Vagina (tissue), 2 donors: ENCODE measurements around the gene FLRT1. TPM values are rescaled to one million over a fixed set of nuclear protein-coding genes. Genes with fewer than 3 reads are reported as not detected.

Experiments
- DNase-seq, 2 donors: peaks; one replicate each; pipeline ENCODE4 v3.0.0-alpha.2; 2017; ENCODE audit errors: extremely low spot score in 2 of 2
- H3K27ac ChIP-seq: fragments of 200-600 bp; sonication (generic); one replicate; pipeline ENCODE4 v1.5.1; 2019
- H3K27me3 ChIP-seq: fragments of 200-600 bp; sonication (generic); one replicate; pipeline ENCODE4 v1.5.1; 2019
- H3K36me3 ChIP-seq, 2 donors: fragments of 200-600 bp; sonication (generic); one replicate each; pipeline ENCODE4 v1.5.1; 2017 to 2019
- H3K4me1 ChIP-seq: fragments of 200-600 bp; sonication (generic); one replicate; pipeline ENCODE4 v1.5.1; 2019
- H3K4me3 ChIP-seq, 2 donors: fragments of 200-600 bp; sonication (generic); 1 replicate in 1 of 2; 2 replicates in 1 of 2; pipeline ENCODE4 v1.5.1; 2016 to 2019
- H3K9me3 ChIP-seq: fragments of 200-600 bp; sonication (generic); one replicate; pipeline ENCODE4 v1.5.1; 2019
- POLR2A ChIP-seq, 2 donors: fragments of 450-650 bp; IDR thresholded peaks; one replicate each; pipeline ENCODE4 v1.6.1; 2017; ENCODE audit warnings: antibody characterized with exemption in 2 of 2, mild to moderate bottlenecking in 2 of 2, moderate library complexity in 2 of 2
- POLR2AphosphoS5 ChIP-seq, 2 donors: sonication (generic); formaldehyde crosslinking; IDR thresholded peaks; one replicate each; pipeline ENCODE4 v1.9.0; 2017; ENCODE audit warnings: antibody characterized with exemption in 2 of 2, mild to moderate bottlenecking in 2 of 2, low read depth in 1 of 2; ENCODE audit not compliant: insufficient read depth in 1 of 2
- intact Hi-C: fragments of 100-400 bp; cut with DNase I; formaldehyde crosslinking; loops from one replicate; pipeline ENCODE4 v1.15.1; 2023
- total RNA-seq: library from RNA; depleted of rRNA; stranded (reverse); fragments of >200 nt; gene quantifications from one replicate; pipeline ENCODE4 v1.2.3, GENCODE V29; 2016
- TF ChIP-seq, protein P1 (sequence below), 3 experiments: fragments of 450-650 bp in 2 of 3; fragments of 200-600 bp in 1 of 3; sonication (generic) in 1 of 3; IDR thresholded peaks; one replicate each; pipeline ENCODE4 v1.5.1; 2017 to 2019; ENCODE audit warnings: antibody characterized with exemption in 3 of 3, mild to moderate bottlenecking in 2 of 3, moderate library complexity in 2 of 3

The FLRT1 gene
- total RNA-seq, 1 donor from 2014 or later: 0.49 TPM

DNA sequence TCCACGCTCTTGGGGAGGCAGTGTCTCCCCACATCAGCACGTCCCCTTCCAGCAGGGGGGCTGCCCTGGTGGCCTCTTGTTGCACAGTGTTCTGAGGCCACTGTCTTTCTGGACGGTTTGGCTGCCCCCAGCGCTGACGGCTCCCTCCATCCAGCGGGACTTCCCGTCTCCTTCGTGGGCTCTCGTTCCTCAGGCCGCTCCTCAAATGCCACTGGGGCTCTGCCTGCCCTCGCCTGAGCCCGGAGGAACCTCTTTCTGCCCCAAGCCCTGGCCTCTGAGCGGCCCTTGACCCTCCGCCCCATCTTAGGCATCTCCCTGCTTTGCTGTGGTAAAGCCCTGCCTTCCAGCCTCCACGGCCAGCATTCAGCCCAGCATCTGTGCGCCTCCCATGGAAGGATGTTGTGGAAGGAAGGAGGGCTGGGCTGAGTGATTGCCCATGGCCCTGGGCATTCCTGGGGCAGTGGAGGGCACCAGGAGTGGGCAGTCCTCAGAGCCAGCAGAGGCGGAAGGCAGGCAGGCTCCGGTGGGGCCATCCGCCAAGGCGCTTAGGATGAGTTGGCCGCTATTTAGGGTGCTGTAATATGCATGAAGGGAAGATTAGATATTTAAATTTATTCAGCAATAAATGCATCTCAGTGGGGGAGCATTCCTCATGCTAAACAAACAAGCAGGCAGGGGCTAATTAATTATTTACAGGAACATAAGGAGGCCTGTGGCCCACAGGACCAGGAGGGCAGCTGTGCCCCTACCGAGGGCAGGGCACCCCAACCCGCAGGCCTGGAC lies 31.7 kb upstream of the FLRT1 start:
- intact Hi-C loops: no loop called here
- Histone ChIP-seq H3K27me3 (no peaks in the 10 kb centered on the region), H3K36me3 (no peaks in the 10 kb centered on the region), H3K27ac (no peak overlapping the region), H3K9me3 (no peaks in the 10 kb centered on the region), H3K4me3 (no peak overlapping the region), H3K4me1 (peaks cover 52% of the 10 kb centered on the region)
- no peak for DNase-seq
- TF ChIP-seq POLR2AphosphoS5 (IDR thresholded peaks at IDR 0.05; ENCODE audit: insufficient read depth in 1 of 2, low read depth in 1 of 2): no peak
- TF ChIP-seq, protein P1, sequence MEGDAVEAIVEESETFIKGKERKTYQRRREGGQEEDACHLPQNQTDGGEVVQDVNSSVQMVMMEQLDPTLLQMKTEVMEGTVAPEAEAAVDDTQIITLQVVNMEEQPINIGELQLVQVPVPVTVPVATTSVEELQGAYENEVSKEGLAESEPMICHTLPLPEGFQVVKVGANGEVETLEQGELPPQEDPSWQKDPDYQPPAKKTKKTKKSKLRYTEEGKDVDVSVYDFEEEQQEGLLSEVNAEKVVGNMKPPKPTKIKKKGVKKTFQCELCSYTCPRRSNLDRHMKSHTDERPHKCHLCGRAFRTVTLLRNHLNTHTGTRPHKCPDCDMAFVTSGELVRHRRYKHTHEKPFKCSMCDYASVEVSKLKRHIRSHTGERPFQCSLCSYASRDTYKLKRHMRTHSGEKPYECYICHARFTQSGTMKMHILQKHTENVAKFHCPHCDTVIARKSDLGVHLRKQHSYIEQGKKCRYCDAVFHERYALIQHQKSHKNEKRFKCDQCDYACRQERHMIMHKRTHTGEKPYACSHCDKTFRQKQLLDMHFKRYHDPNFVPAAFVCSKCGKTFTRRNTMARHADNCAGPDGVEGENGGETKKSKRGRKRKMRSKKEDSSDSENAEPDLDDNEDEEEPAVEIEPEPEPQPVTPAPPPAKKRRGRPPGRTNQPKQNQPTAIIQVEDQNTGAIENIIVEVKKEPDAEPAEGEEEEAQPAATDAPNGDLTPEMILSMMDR (IDR thresholded peaks at IDR 0.05): no peak
- TF ChIP-seq POLR2A (IDR thresholded peaks at IDR 0.05): no peak

DNA sequence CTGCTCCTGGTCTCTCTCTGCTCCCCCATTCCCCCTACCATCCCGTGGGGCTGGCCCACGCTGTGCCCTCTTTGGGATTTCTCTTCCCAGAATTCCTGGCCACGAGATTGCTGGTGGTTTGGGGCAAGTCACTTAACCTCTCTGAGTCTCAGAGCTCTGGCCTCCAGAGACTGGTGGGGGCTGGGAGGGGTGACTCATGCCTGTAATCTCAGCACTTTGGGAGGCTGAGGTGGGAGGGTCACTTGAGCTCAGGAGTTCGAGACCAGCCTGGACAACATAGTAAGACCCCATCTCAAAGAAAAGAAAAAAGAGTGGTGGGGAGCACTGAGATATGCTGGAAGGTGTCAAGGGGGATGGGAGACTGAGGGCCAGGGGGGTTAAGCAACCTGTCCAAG lies 31.1 kb upstream of the FLRT1 start:
- H3K4me1 ChIP-seq: peaks cover 46% of the 10 kb centered on the region
- H3K27ac ChIP-seq: no peak overlapping the region
- DNase-seq: no peak
- TF ChIP-seq, protein P1 (IDR thresholded peaks at IDR 0.05): no peak
- no peak for TF ChIP-seq POLR2A (IDR thresholded peaks at IDR 0.05)
- no peak for TF ChIP-seq POLR2AphosphoS5 (IDR thresholded peaks at IDR 0.05; ENCODE audit: insufficient read depth in 1 of 2, low read depth in 1 of 2)
- H3K4me3 ChIP-seq: no peak overlapping the region
- no peaks in the 10 kb centered on the region for H3K9me3 ChIP-seq
- H3K36me3 ChIP-seq: no peaks in the 10 kb centered on the region
- H3K27me3 ChIP-seq: no peaks in the 10 kb centered on the region
- intact Hi-C loops: no loop called here

DNA sequence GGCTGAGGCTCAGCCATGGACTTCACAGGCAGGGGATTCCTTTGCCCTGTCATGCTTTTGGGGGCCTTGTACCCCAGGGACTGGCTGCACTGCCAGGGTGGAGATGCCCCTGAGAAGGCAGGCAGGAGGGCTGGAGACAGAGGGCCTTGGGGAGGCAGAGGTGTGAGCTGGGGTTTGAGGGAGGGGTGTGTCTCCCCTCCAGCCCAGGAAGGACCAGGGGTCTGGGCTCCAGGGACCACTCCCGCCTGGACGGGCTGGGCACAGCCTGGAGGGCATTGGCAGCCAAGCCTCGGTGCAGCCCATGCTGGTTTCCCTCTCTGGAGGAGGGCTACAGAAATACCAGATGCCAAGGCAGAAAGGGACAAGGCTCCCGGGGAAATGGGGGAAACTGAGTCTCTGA lies 30.0 kb upstream of the FLRT1 start:
- Histone ChIP-seq H3K4me1 (peaks cover 35% of the 10 kb centered on the region), H3K27ac (no peak overlapping the region), H3K36me3 (no peaks in the 10 kb centered on the region), H3K27me3 (no peaks in the 10 kb centered on the region), H3K9me3 (no peaks in the 10 kb centered on the region), H3K4me3 (no peak overlapping the region)
- DNase-seq: no peak
- TF ChIP-seq, protein P1 (IDR thresholded peaks at IDR 0.05): no peak
- no peak for TF ChIP-seq POLR2A (IDR thresholded peaks at IDR 0.05)
- no peak for TF ChIP-seq POLR2AphosphoS5 (IDR thresholded peaks at IDR 0.05; ENCODE audit: insufficient read depth in 1 of 2, low read depth in 1 of 2)
- intact Hi-C loops: no loop called here

DNA sequence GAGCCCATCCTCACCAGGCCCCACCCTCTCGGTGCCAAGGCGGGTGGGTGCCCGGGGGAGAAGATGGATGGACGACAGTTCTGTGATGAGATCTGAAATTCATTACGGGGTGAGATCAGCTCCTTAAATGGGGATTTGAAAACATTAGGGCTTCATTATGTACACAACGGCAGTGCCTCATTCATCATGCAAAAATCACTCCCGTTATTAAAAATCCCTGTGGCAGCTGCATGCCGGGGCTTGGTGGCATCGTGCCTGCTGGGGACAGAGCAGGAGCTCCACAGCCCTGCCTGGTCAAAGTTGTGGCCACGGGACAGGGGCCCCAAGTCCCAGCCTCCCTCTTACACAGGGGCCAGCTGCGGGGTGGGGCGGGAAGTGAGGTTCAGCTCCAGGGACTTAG lies 29.3 kb upstream of the FLRT1 start:
- Histone ChIP-seq H3K27ac (no peak overlapping the region), H3K36me3 (no peaks in the 10 kb centered on the region), H3K27me3 (no peaks in the 10 kb centered on the region), H3K9me3 (no peaks in the 10 kb centered on the region), H3K4me3 (no peak overlapping the region), H3K4me1 (peaks cover 28% of the 10 kb centered on the region)
- intact Hi-C loops: no loop called here
- TF ChIP-seq POLR2AphosphoS5 (IDR thresholded peaks at IDR 0.05; ENCODE audit: insufficient read depth in 1 of 2, low read depth in 1 of 2) (no peak), POLR2A (IDR thresholded peaks at IDR 0.05) (no peak)
- TF ChIP-seq, protein P1 (IDR thresholded peaks at IDR 0.05): no peak
- no peak for DNase-seq

DNA sequence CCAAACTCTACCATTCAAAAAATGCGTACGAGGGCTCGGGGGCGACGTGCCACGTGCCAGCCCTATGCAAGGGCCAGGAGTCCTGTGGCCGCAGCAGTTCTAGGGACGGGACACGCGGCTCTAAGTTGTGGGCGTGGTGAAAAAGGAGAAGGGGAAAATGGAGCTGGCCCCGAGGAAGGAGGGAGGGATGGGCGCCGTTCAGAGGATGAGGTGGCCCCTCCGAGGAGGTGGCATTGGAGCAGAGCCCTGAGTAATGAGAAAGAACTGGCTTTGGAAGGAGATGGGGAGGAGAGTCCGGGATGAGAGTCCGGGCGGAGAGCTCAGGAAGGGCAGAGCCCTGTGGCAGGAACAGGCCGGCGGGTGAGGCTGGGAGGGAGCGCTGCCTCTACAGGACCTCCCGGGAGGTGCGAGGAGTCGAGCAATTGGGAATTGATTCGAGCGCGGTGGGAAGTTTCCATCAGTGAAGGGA lies 28.5 kb upstream of the FLRT1 start:
- H3K36me3 ChIP-seq: no peaks in the 10 kb centered on the region
- intact Hi-C loops: no loop called here
- H3K27me3 ChIP-seq: no peaks in the 10 kb centered on the region
- H3K4me3 ChIP-seq: peak overlapping the region; percentile 34 to 51
- H3K9me3 ChIP-seq: no peaks in the 10 kb centered on the region
- peaks cover 20% of the 10 kb centered on the region for H3K4me1 ChIP-seq
- TF ChIP-seq, protein P1 (IDR thresholded peaks at IDR 0.05): no peak
- TF ChIP-seq POLR2A (IDR thresholded peaks at IDR 0.05) (no peak), POLR2AphosphoS5 (IDR thresholded peaks at IDR 0.05; ENCODE audit: insufficient read depth in 1 of 2, low read depth in 1 of 2) (no peak)
- H3K27ac ChIP-seq: peak overlapping the region; percentile 4
- no peak for DNase-seq
